GM21447 (cell line): Measurements from ENCODE around the gene SMPD1.

Source experiments
- ATAC-seq: cut with Tn5 transposase; IDR thresholded peaks from one replicate; pipeline ENCODE4 v1.9.1; 2021; ENCODE audit not compliant: unreplicated experiment

The SMPD1 gene

DNA sequence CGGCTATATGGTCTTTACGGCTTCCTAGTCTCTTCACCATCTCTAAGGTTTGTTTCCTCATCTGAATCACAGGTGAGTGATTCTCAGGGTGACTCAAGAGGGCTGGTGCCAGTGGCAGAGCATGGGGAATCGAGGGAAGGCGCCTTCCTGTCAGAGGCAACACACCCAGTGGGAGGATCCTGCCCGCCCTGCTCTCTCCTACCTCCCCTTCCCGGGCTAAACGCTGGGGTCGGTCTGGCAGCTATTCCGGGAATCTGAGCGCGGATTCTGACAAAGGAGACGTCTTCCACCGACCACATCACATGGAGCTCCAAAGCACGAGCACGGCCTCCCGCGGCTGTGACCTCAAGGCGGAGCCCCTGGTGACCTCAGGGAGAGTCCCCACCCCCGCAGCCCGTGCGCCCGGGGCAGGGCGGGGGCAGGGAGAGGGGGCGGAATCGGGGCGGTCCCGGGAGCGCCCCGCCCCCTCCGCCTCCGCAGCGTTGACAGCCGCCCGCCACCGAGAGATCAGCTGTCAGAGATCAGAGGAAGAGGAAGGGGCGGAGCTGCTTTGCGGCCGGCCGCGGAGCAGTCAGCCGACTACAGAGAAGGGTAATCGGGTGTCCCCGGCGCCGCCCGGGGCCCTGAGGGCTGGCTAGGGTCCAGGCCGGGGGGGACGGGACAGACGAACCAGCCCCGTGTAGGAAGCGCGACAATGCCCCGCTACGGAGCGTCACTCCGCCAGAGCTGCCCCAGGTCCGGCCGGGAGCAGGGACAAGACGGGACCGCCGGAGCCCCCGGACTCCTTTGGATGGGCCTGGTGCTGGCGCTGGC, at the start of gene SMPD1:
TSS of gene SMPD1 (plus strand) at position 570 of the 813 bp plus-strand sequence. CDS start at position 695, 125 bp downstream.
- peak; percentile 94 for ATAC-seq

DNA sequence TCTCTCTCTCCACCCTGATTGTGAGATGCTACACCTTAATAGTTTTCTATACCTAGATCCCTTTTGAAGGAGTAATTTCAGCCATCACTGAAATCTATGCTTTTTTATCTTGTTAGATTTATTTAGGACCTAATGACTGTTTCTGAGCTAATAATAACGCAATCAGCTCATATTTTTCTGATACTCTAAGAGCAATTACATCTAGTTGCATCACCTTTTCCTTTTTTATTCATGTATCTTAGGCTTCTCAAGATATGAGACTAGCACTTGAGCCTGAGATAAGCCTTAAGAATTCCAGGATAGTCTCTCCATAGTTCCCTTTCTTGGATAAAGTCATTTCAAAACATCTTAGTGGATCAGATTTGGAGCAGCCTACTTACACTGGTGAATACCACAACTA, 44.9 kb upstream of the SMPD1 start:
- ATAC-seq, result no peak

DNA sequence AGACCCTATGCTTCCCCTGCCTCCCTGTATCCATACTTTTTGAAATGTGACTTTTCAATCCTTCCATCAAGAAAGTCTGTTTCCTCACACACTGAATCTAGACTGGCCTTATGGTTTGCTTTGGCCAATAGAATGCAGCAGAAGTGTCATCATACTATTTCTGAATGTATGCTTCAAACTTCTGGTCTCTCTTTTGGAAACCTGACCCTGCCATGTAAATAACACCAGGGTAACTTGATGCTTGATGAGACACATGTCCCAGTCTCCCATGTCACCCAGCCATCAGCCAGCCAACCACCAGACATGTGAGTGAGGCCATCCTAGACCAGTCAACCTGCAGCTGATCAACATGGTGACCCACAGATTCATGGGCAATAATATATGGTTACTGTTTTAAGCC, 40.2 kb upstream of the SMPD1 start:
- no peak for ATAC-seq

DNA sequence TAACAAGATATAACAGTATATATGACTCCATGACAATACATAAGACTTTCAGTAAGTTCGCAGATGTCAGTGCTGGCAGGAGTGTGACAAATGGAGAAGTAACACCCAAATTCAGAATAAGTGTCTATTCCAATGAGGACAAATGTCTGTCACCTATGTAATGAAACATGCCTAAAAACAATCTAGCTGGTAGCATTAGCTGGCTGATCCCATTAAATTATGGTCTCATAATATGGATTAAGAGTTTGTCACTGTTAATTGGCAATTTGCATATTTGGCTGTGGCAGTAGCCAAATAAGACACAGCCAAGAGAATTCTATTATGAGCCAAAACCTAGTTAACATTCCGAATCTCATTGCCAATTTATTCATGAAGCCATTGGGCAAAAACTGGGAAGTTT, 39.8 kb upstream of the SMPD1 start:
- no peak for ATAC-seq

DNA sequence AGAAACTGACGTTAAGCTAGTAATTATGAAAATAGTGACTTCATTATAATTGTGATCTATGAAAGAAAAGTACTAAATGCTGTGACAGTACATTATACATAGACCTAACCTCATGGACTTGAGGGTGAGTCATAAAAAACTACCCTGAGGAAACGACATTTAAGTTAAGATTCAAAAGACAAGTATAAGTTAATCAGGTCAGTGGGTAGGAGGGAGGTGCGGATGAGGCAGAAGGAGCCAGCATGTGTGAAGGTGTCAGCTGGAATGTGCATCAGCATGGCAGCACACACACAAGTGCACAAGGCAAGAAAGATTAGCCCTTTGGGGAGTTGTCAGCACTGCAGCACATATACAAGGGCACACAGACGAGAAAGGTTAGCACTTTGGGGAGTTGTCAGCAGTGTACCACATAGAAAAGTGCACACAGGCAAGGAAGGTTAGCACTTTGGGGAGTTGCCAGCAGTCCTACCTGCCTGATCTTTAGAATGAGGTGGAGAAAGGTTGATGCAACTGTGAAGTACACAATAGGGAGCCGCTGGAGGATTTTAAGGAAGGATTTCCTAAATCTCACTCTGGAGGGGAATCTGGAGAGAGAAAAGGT, 38.4 kb upstream of the SMPD1 start:
- no peak for ATAC-seq

DNA sequence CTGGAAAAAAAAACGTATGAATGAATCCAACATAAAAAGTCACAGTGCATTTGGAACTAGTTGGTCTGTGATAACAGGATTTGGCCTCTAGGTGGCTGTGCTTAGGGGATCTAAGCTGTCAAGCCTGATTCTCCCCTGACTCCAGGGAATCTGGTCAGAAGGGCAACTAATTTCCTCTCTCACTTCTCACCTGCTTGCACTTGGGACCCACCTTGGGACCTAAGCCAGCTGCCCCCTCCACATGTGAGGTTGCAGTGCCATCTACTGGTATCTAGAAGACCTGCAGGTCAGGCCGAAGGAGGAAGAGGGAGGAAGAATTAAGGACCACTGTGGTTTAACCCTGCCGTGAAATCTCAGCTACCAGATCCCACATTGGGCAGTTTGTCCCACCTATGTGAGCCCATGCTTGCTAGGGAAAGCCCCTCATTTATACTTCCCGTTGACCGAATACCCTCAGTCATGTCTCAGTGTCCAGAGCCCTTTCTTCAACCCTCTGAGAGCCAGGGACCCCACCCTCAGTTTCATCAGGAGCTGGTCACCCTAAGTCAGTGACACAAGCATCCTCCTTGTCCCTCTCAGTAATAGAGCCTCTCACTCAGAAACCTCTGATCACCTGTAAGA, 36.8 kb upstream of the SMPD1 start:
- ATAC-seq, result peak; percentile 84

DNA sequence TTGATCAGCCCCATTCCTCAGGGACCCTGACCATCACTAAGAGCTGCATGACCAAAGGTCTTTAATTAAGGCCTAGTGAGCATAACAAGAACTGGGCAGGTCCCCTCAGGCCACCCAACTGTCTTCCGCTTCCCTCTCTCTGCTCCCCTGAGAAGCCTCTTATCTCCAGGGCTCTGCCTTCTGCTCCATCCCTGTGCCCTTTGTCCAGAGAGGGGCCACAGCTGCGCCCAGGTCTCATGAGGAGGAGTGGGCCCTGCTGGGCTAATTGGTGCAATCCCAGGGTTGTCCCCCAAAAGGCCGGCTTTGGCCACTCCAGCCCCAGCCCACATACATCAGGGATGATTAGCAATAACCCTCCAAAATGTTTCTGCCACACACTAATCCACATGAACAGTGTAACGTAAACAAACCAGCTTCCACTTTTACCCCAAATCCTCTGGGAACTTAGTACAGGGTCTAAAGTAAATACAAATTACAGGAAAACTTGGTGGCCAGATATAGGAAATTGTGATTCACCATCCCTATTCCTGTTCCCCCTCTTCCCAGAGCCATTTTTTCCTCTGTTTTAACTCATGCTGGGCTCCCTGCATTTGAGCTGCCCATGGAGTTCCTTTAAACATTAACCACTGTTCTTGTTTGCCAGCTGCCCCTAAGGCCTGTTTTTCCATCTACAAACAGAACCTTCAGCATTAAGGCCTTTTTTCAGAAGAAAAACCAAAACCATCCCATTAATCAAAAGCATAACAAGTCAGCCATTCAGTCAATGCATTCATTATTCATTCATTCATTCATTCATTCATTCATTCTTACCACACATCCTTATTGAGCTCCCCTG, 35.4 kb upstream of the SMPD1 start:
- no peak for ATAC-seq

DNA sequence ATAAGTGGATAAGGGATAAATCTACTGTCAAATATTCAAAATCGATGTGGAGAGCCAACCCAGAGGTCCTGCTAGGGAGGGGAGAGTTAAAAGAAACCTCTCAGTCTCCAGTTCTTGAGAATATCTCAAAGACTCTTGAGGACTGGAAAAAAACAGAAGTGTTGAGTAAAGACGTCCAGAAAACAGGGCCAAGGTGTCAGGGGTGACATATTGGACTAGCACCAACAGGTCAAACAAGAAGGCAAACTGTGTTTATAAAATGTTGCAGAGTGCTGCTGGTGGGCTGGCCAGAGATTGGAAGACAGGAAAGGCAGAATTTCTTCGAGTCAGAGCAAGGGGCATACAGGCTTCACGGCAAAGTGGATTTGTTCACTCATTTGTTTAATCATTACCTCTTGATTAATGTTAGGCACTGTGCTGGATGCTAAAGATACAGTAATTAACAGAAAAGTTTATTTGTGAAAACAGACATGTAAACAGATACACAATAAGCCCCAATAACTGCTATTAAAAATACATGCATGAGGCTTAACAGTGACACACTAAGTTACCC, 33.7 kb upstream of the SMPD1 start:
- ATAC-seq, result no peak

DNA sequence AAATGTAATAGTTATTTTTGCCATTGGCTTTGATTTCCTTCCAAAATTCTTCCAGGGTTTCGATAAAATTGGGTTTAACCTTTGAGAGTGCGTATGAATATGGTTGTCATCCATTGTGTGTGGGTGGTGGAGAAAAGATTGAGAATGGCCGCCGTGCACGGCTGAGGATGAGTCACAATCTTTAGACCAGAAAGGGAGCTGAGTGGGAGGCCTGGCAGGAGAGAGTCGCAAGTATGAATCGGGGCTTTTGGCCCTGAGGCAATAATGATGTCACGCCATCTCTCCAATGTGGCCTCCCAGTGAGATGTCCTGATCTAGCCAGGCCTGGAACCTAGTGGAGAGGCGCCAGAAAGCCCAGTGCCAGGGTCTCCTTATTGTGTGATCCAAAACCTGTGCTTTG, 33.1 kb upstream of the SMPD1 start:
- ATAC-seq, result no peak

DNA sequence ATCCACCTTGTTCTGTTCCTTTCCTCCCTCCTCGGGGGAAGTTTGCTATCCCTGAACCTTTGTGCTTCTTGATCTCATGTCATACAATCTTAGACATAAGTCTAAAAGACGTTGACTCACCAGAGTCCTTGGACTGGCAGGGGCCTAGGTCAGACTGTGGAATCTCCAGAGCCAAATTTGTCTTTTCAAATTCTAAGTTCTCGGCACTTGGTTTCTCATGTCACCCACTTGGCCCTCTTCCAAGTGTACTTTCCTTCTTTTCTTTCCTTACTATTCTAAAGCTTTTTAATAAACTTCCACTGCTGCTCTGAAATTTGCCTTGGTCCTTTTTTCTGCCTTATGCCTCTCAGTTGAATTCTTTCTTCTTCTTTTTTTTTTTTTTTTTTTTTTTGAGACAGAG, 30.1 kb upstream of the SMPD1 start:
- ATAC-seq, result no peak

DNA sequence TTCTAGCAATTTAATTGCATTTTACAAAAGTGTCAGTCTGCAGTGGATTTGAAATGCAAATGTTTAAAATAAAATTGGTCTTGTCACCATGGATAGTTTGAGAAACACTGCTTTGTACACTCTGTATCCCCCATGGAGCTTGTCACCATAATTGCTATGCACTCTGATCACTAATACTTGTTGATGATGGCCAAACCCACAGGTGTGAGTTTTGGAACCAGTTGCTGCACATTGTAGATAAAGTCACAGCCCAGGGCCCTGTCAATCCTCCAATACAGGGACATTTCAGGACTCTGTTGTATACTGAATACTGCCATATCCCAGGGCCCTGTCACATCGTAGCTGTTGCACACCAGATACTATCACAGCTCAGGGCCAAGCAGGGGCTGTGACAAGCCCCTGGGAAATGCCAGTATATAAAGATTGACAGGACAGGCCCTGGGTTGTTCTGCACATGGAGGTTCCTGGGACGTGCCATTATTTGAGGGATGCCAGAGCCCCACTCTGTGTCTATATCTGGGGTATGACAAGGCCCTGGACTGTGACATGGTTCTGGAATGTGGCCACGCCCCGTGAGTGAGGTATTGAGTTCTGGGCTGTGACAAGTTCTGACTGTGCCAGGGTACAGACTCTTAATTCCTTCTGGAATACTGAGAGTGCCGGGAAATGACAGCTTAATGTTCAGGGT, 27.9 kb upstream of the SMPD1 start:
- no peak for ATAC-seq

DNA sequence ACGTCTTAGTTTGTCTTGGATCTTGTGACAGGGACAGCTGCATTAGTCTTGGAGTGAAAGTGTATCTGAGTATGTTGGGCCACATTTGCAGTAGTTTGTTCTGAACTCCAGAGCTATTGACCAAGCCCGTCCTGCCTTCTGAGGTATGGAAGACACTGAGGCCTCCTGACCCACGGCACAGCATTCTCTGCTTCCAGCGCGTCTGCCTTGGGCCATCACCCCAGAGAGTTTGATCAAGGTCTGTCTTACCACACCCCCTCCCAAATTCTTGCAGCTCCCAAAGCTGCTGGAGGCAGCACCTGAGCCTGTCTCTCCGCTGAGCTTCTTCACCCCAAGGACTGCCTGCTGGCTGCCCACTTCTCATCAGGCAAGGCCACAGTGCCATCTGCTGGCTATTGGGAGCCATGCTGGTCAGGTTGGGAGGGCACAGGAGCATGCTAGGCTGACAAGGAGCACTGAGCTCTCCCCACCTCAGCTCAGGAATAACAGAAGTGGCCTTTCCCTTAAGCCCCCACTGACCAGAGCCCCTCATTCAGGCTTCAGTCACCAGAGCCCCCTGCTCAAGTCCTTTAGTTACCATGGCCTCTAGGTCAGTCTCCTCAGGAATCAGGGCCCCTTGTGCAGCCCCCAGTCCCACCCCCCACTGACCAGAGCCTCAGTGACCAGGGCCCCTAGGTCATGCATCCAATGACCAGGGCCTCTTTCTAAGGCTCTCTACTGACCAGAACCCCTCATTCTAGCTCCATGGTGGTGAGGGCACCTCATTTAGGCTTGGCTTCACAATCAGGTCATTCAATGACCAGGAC, 27.2 kb upstream of the SMPD1 start:
- ATAC-seq, result no peak

DNA sequence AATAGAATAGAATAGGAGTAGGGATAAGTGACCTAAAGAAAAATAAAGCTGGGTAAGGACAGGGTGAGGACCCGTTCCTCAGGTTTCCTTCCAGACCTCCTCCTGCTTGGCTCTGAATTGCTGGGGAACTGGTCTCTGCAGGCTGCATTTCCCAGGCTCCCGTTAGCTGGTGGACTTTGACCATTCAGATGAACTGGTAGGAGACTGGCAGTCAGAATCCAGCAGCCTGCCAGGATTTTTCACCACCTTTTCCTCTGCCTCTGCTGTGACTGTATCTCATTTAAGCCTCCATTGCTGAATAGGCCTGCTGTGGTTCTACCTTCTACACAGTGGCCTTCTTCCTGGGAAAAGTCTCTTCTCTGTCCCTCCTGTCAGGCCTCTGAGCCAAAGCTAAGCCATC, 24.6 kb upstream of the SMPD1 start:
- ATAC-seq, result no peak

DNA sequence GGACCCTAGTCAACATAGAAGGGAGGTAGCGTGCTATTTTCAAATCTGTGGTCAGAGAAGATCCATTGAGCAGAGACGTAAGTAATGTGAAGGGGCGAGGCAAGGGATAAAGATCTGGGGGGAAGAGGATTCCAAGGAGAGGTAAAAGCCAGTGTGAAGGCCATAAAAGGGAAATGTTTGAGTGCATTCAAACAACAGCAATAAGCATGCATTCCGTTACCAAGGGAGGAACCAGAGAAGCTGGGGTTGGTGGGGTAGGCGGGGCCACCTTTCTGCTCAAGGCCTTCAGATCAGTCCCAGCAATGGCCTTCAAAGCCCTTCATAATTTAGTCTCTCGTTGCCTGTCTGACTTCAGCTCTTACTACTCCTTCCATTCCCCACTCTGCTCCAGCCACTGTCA, 18.4 kb upstream of the SMPD1 start:
- no peak for ATAC-seq

DNA sequence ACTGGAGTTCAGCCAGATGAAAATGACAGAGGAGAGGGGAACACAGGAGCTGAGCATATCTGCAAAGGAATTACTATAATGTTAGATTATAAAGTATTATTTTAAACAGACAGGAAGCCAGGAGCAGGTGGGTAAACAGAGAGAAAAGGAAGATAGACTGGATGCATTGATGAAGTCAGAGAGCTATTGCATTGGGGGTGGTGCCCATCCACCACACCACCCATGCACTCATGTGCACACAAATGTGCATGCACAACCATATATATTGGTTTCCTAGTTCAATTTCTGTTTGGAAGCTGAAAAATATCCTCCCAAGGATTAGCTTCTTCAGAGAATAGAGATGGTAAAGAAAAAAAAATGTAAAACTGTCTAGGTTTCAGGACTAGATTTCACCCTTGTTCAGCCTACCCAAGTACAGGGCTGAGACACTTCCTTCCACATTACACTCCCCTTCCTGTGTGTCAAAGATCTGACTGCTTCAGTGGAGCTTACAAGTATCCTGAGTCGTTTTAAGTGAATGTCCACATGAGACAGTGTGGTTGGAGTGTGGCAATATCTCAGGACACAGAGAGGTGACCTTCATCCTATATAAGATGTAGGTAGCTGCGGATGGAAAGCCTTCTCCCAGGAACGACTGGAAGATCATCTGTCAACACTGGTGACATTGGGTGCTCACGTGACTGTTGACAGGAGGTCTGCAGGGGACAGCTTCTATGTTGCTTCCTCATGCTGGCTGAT, 12.2 kb upstream of the SMPD1 start:
- no peak for ATAC-seq

DNA sequence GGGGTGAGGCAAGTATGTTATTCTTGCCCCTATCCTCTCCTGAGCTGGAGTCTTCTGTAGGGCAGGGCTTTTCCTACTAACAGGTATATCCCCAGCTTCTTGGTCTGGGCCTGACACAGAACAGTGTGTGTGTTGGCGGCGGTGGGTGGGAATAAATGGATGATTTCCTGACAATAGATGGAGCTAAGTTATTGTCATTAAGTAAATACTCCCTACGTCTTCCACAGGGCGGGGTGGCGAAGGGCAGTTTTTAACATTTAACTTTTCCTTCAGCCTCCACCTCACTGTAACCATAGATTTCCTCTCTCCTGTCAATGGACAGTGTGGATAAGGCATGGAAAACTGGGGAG, 11.7 kb upstream of the SMPD1 start:
- no peak for ATAC-seq

DNA sequence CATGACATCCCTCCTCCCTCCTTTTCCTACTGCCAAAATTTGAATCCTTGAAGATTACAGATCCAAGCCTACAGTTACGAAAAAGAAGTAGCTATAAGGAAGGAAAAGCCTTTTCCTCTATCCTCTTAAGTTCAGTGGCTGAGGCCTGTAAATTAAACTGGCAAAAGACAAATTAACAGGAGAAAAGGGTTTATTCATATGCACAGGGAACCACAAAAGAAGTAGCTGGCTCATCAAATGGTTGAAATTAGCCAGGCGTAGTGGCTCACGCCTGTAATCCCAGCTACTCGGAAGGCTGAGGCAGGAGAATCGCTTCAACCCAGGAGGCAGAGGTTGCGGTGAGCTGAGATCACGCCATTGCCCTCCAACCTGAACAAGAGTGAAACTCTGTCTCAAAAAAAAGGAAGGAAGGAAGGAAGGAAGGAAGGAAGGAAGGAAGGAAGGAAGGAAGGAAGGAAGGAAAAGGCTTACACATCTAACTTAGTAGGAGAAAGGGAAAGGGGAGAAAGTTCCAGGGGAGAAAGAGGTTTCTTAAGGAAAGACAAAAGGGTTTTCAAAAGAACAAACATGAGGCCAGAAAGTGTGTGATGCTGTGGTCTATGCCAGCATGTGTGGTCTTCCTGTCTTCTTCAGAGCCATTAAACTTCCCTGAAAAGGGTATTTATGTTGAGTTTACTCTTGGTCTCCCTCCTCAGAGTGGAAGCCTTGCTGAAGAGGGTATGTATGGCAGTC, 5.1 kb upstream of the SMPD1 start:
- no peak for ATAC-seq

DNA sequence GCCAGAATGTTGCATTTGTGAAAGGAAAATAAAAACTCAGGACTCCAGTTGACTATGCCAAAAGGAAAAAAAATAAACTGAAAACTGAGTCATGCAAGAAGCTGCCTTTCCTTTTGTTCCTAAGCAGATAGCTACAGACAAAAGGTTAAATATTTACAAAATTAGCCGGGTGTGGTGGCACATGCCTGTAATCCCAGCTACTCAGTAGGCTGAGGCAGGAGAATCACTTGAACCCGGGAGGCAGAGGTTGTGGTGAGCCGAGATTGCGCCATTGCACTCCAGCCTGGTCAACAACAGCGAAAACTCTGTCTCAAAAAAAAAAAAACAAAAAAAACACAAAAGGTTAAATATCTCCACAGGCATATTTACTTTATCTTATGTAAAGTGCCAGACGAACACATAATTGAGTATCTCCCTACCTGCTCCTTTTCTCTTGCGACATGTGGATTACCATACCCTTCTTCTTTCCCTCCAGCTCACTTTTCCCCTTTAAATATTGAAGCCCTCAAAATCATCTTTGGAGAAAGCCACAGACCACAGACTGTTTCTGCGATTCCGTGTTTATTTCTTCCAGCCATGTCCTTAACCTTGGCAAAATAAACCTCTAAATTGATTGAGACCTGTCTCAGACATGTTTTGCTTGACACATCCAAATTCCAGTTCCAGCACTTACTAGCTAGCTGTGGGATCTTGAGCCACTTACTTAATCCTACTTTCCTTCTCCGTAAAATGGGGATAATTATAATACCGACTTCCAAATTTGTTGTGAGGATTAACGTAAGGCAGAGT, 2.3 kb upstream of the SMPD1 start:
- no peak for ATAC-seq
